ENCODE results near the gene RNF144B.

RNF144B gene

GRCh38 chr6:18498408-18498807 lies 111.3 kb downstream of the RNF144B start:
- no peak overlapping the region for H3K4me3 ChIP-seq (ENCODE audit: severe bottlenecking)
- ATAC-seq (ENCODE audit: low read depth), result no peak

GRCh38 chr6:18500921-18501662 lies 113.9 kb downstream of the RNF144B start:
- DNase-seq (ENCODE audit: low spot score) (no peak), ATAC-seq (ENCODE audit: low read depth) (no peak)
- H3K9me3 ChIP-seq (ENCODE audit: severe bottlenecking), result no peaks in the 10 kb centered on the region
- H3K4me1 ChIP-seq (ENCODE audit: insufficient read depth, poor library complexity, severe bottlenecking), result peaks cover 4% of the 10 kb centered on the region
- H3K27me3 ChIP-seq (ENCODE audit: insufficient read depth, poor library complexity, severe bottlenecking), result no peaks in the 10 kb centered on the region
- TF ChIP-seq CTCF (IDR thresholded peaks at IDR 0.05; ENCODE audit: poor library complexity, severe bottlenecking), result no peak
- H3K4me3 ChIP-seq (ENCODE audit: severe bottlenecking), result no peak overlapping the region
- H3K36me3 ChIP-seq (ENCODE audit: low read depth), result no peaks in the 10 kb centered on the region
- no peak overlapping the region for H3K27ac ChIP-seq (ENCODE audit: poor library complexity, severe bottlenecking)

More at GRCh38 chr6:18498408-18498807, 111.3 kb downstream of the RNF144B start:
- TF ChIP-seq CTCF (IDR thresholded peaks at IDR 0.05; ENCODE audit: poor library complexity, severe bottlenecking), result no peak
- no peak for DNase-seq (ENCODE audit: low spot score)
- Histone ChIP-seq H3K4me1 (ENCODE audit: insufficient read depth, poor library complexity, severe bottlenecking) (peaks cover under 1% of the 10 kb centered on the region), H3K9me3 (ENCODE audit: severe bottlenecking) (no peaks in the 10 kb centered on the region), H3K27ac (ENCODE audit: poor library complexity, severe bottlenecking) (no peak overlapping the region), H3K36me3 (ENCODE audit: low read depth) (no peaks in the 10 kb centered on the region), H3K27me3 (ENCODE audit: insufficient read depth, poor library complexity, severe bottlenecking) (no peaks in the 10 kb centered on the region)

- Histone ChIP-seq H3K36me3 (ENCODE audit: low read depth) (no peaks in the 10 kb centered on the region), H3K27me3 (ENCODE audit: insufficient read depth, poor library complexity, severe bottlenecking) (no peaks in the 10 kb centered on the region), H3K27ac (ENCODE audit: poor library complexity, severe bottlenecking) (no peak overlapping the region), H3K4me1 (ENCODE audit: insufficient read depth, poor library complexity, severe bottlenecking) (peaks cover 4% of the 10 kb centered on the region), H3K9me3 (ENCODE audit: severe bottlenecking) (no peaks in the 10 kb centered on the region), H3K4me3 (ENCODE audit: severe bottlenecking) (no peak overlapping the region)
- peak; percentile 64 for ATAC-seq (ENCODE audit: low read depth)
- no peak for DNase-seq (ENCODE audit: low spot score)
- TF ChIP-seq CTCF (IDR thresholded peaks at IDR 0.05; ENCODE audit: poor library complexity, severe bottlenecking), result no peak
These were observed 114.5 kb downstream of the RNF144B start for GRCh38 chr6:18501663-18502013.

GRCh38 chr6:18503206-18503592 lies 116.0 kb downstream of the RNF144B start:
- no peak for DNase-seq (ENCODE audit: low spot score)
- H3K4me1 ChIP-seq (ENCODE audit: insufficient read depth, poor library complexity, severe bottlenecking), result peaks cover 4% of the 10 kb centered on the region
- H3K27ac ChIP-seq (ENCODE audit: poor library complexity, severe bottlenecking), result no peak overlapping the region
- no peaks in the 10 kb centered on the region for H3K36me3 ChIP-seq (ENCODE audit: low read depth)
- no peak for TF ChIP-seq CTCF (IDR thresholded peaks at IDR 0.05; ENCODE audit: poor library complexity, severe bottlenecking)
- no peak for ATAC-seq (ENCODE audit: low read depth)
- H3K27me3 ChIP-seq (ENCODE audit: insufficient read depth, poor library complexity, severe bottlenecking), result no peaks in the 10 kb centered on the region
- no peaks in the 10 kb centered on the region for H3K9me3 ChIP-seq (ENCODE audit: severe bottlenecking)
- no peak overlapping the region for H3K4me3 ChIP-seq (ENCODE audit: severe bottlenecking)

- peak; percentile 97 for TF ChIP-seq CTCF (IDR thresholded peaks at IDR 0.05; ENCODE audit: poor library complexity, severe bottlenecking)
- no peaks in the 10 kb centered on the region for H3K9me3 ChIP-seq (ENCODE audit: severe bottlenecking)
- DNase-seq (ENCODE audit: low spot score) (no peak), ATAC-seq (ENCODE audit: low read depth) (peak; percentile 83)
- peaks cover 4% of the 10 kb centered on the region for H3K4me1 ChIP-seq (ENCODE audit: insufficient read depth, poor library complexity, severe bottlenecking)
- no peak overlapping the region for H3K27ac ChIP-seq (ENCODE audit: poor library complexity, severe bottlenecking)
- peak overlapping the region; percentile 8 for H3K4me3 ChIP-seq (ENCODE audit: severe bottlenecking)
- no peaks in the 10 kb centered on the region for H3K27me3 ChIP-seq (ENCODE audit: insufficient read depth, poor library complexity, severe bottlenecking)
- no peaks in the 10 kb centered on the region for H3K36me3 ChIP-seq (ENCODE audit: low read depth)
These were observed 116.6 kb downstream of the RNF144B start for GRCh38 chr6:18503593-18504231.

Measured in RWPE2 (cell line).